Small intestine (tissue), 7 donors: Measurements from ENCODE around the gene ALDH1L1. TPM values are rescaled to one million over a fixed set of nuclear protein-coding genes. Genes with fewer than 3 reads are reported as not detected.

Experiments used
- DNase-seq, 2 donors: peaks; one replicate each; pipeline versions ENCODE4 v3.0.0 to v3.0.0-alpha.2; 2013
- FAIRE-seq: peaks from 2 replicates; lab custom pipeline; 2012; peaks lifted over from hg19 to GRCh38; lab: Jason Lieb, UNC
- H3K27ac ChIP-seq, 3 donors: one replicate each; pipeline ENCODE4 v1.5.1; 2013; ENCODE audit warnings: low read length in 2 of 3, mild to moderate bottlenecking in 2 of 3, control low read depth in 1 of 3, inconsistent platforms in 1 of 3, low read depth in 1 of 3, moderate library complexity in 1 of 3
- H3K27me3 ChIP-seq, 3 donors: one replicate each; pipeline ENCODE4 v1.6.1; 2013; ENCODE audit warnings: low read length in 3 of 3, inconsistent platforms in 1 of 3; ENCODE audit not compliant: control insufficient read depth in 3 of 3, insufficient read depth in 3 of 3
- H3K36me3 ChIP-seq, 3 donors: one replicate each; pipeline ENCODE4 v1.6.1; 2013; ENCODE audit warnings: low read length in 3 of 3, inconsistent platforms in 1 of 3, low read depth in 1 of 3, mild to moderate bottlenecking in 1 of 3, moderate library complexity in 1 of 3; ENCODE audit not compliant: control insufficient read depth in 3 of 3, insufficient read depth in 2 of 3
- H3K4me1 ChIP-seq, 3 donors: one replicate each; pipeline ENCODE4 v1.6.1; 2013; ENCODE audit warnings: low read length in 2 of 3, inconsistent platforms in 1 of 3, low read depth in 1 of 3, mild to moderate bottlenecking in 1 of 3, moderate library complexity in 1 of 3; ENCODE audit not compliant: control insufficient read depth in 3 of 3, insufficient read depth in 2 of 3
- H3K4me3 ChIP-seq, 3 donors: one replicate each; pipeline ENCODE4 v1.5.1; 2013; ENCODE audit warnings: low read length in 3 of 3, control low read depth in 1 of 3, inconsistent platforms in 1 of 3, low read depth in 1 of 3, mild to moderate bottlenecking in 1 of 3, moderate library complexity in 1 of 3
- H3K9me3 ChIP-seq, 2 donors: one replicate each; pipeline ENCODE4 v1.6.1; 2013; ENCODE audit warnings: low read depth in 1 of 2, low read length in 1 of 2; ENCODE audit not compliant: control insufficient read depth in 2 of 2, insufficient read depth in 1 of 2
- WGBS, 3 donors: extraction: QIAGEN DNeasy Blood & Tissue Kit; methylation state at CpG; one replicate each; pipeline ENCODE4 v1.1.7; 2013; 5-methylcytosine and 5-hydroxymethylcytosine counted together
- polyA plus RNA-seq, 4 donors: library from polyadenylated mRNA; stranded (reverse) in 3 of 4; unstranded in 1 of 4; fragments of 200-250 nt in 3 of 4; fragments of 120-200 nt in 1 of 4; gene quantifications; one replicate each; pipeline versions ENCODE4 v1.2.1 to v1.2.3, GENCODE V29; 2013
- donor health status: healthy with polysubstance abuse.
- donor health status: control.
- donor health status: control.
- donor health status: Bipolar disorder and iron deficiency.
- donor health status: healthy.

Gene ALDH1L1
- polyA plus RNA-seq, 4 donors: 0.27 to 58.7 (median 2.5) TPM

DNA sequence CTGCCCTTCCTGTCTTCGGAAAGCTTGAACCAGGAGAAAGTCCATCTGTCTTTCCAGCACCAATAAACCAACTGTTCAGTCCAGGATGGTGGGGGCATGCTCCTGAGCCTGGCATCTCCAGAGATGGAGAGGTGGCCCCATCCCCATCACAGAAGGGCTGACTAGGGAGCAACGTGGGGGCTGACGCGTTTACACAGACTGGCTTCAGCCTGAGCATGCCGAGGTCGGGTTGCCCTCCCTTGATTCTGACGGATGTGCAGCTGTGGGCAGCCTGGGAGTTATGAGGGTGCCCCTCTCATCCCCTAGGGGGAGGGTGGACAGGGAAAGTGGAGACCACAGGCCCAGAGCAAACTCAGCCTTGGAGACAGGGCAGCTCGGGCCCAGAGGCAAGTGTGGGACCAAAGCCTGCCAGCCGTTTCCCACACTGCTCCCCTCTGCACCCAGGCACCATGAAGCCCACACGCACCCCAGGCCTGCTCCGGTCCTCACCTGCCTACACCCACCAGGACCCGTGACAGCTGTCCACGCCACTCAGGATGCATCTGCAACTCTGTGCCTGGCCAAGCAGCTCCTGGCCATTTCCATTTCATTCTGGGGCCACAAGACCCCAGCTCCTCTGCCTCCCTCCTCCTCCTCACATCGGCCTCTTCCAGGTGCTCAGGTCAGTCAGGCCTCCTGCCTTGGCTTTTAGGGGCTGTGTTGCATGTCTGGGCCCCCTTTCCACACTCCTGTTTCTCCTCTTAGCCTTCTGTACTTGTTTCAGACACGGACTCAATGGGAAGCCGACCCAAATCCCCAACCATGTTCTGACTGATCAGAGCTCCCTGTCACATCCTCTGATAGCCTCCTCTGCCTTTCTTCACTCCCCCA lies 48.3 kb downstream of the ALDH1L1 start:
- 75 to 84% (median 76%) methylated on average over 16 of the region's 16 CpGs for WGBS, 3 donors
- Histone ChIP-seq H3K9me3 (no peaks in the 10 kb centered on the region), H3K27me3 (peaks cover 0 to 2% (median 0%) of the 10 kb centered on the region in 3 donors), H3K27ac (no peak overlapping the region), H3K4me3 (no peak overlapping the region), H3K36me3 (peaks cover 0 to 71% (median 0%) of the 10 kb centered on the region in 3 donors), H3K4me1 (no peaks in the 10 kb centered on the region)
- FAIRE-seq: no peak
- no peak for DNase-seq

DNA sequence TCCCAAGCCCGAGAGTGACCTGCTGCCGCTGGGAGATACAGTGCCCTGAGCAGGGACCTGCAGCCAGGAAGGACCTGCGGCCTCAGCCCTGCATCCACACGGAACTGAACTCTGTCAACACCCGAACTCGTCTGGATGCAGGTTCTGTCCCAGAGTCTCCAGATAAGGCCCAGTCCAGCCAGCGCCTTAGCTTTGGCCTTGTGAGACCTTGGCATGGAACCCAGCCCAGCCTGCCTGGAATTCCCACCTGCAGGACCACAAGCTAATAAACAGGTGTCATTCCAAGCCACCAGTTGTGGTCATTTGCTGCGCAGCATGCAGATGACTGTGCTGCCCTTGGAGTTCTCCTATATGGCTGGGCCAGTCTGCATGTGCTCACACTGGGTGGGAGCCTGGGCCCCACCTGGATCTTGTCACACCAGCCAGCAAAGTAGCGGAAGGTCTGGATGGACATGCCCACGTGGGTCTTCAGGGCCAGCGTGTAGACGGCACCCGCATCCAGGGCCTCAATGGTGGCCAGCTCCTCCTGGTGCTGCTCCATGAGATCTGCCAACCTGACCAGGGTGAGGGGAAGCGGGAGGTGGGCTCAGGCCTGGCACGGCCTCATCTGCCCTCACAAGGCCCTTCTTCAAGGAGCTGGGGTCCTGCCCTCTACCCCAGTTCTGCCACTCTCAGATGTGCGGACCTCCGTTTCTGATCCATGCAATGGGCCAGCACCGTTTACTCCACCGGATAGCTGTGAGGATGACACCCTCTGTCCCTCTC lies 49.2 kb downstream of the ALDH1L1 start:
- Histone ChIP-seq H3K27ac (no peak overlapping the region), H3K36me3 (peaks cover 0 to 64% (median 0%) of the 10 kb centered on the region in 3 donors), H3K4me3 (no peak overlapping the region), H3K9me3 (no peaks in the 10 kb centered on the region), H3K4me1 (no peaks in the 10 kb centered on the region), H3K27me3 (peaks cover 0 to 2% (median 0%) of the 10 kb centered on the region in 3 donors)
- FAIRE-seq (no peak), DNase-seq (no peak)
- 80 to 85% (median 83%) methylated on average over 16 to 19 of the region's 19 CpGs for WGBS, 3 donors

DNA sequence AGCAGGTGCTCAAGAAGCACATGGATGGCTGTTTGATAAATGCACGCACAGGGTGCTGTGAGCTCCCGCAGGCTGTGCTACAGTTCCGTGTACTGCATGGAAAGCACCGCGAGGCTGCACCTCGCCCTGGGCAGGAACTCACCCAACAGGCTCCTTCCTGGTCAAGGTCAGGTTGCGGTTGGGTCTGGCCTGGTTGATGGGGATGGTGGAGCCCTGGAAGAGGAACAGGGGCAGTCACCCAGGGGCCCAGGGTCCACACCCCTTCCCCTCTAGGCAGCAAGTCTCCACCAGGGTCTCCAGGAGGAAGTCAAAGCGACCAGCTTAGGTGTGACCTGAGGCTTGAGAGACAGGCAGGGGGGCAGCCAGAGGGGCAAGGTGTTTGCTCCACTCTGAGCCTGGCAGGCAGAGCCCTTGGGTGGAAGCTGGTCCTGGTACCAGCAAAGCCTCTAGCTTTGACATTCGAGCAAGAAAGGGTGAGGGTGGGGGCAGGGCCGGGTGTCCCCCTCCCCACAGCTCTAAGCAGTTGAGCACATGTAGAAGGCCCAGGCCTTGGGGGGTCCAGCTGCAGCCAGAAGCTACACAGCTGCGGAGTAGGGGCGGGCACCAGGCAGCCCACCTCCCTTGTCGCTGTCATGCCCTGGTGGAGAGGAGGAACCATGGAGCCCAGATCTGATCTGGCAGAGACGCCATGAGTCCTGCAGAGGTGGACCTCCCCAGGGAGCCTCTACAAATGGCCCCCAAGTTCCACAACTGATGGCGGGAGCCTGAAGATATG lies 50.1 kb downstream of the ALDH1L1 start:
- DNase-seq (peak in 1 of 2 donors; percentile 5), FAIRE-seq (no peak)
- H3K4me1 ChIP-seq: no peaks in the 10 kb centered on the region

GRCh38 chr3:126129398-126129891 lies 50.9 kb downstream of the ALDH1L1 start:
- H3K27me3 ChIP-seq: no peaks in the 10 kb centered on the region
- DNase-seq (no peak), FAIRE-seq (no peak)
- H3K9me3 ChIP-seq: no peaks in the 10 kb centered on the region
- H3K4me1 ChIP-seq: no peaks in the 10 kb centered on the region
- H3K36me3 ChIP-seq: peaks cover 0 to 61% (median 0%) of the 10 kb centered on the region in 3 donors
- H3K27ac ChIP-seq: no peak overlapping the region
- WGBS, 3 donors: 47 to 71% (median 66%) methylated on average over 16 of the region's 16 CpGs
- H3K4me3 ChIP-seq: no peak overlapping the region

More for the DNA sequence above, 50.1 kb downstream of the ALDH1L1 start:
- Histone ChIP-seq H3K27me3 (no peaks in the 10 kb centered on the region), H3K36me3 (peaks cover 0 to 60% (median 0%) of the 10 kb centered on the region in 3 donors), H3K27ac (no peak overlapping the region), H3K4me3 (no peak overlapping the region), H3K9me3 (no peaks in the 10 kb centered on the region)
- 45 to 58% (median 47%) methylated on average over 14 to 15 of the region's 15 CpGs for WGBS, 3 donors

- FAIRE-seq (no peak), DNase-seq (no peak)
- H3K9me3 ChIP-seq: no peaks in the 10 kb centered on the region
- H3K4me3 ChIP-seq: no peak overlapping the region
- H3K4me1 ChIP-seq: no peaks in the 10 kb centered on the region
- no peak overlapping the region for H3K27ac ChIP-seq
- WGBS, 3 donors: 69 to 81% (median 75%) methylated on average over 12 to 13 of the region's 13 CpGs
- H3K36me3 ChIP-seq: peaks cover 0 to 64% (median 0%) of the 10 kb centered on the region in 3 donors
- no peaks in the 10 kb centered on the region for H3K27me3 ChIP-seq
These were observed 51.6 kb downstream of the ALDH1L1 start for GRCh38 chr3:126128504-126129397.

- no peaks in the 10 kb centered on the region for H3K27me3 ChIP-seq
- FAIRE-seq (no peak), DNase-seq (no peak)
- peaks cover 0 to 59% (median 0%) of the 10 kb centered on the region in 3 donors for H3K36me3 ChIP-seq
- H3K9me3 ChIP-seq: no peaks in the 10 kb centered on the region
- H3K4me3 ChIP-seq: no peak overlapping the region
- 75 to 84% (median 84%) methylated on average over 7 of the region's 7 CpGs for WGBS, 3 donors
- H3K27ac ChIP-seq: no peak overlapping the region
- H3K4me1 ChIP-seq: no peaks in the 10 kb centered on the region
These were observed 52.5 kb downstream of the ALDH1L1 start for GRCh38 chr3:126127904-126128303.

DNA sequence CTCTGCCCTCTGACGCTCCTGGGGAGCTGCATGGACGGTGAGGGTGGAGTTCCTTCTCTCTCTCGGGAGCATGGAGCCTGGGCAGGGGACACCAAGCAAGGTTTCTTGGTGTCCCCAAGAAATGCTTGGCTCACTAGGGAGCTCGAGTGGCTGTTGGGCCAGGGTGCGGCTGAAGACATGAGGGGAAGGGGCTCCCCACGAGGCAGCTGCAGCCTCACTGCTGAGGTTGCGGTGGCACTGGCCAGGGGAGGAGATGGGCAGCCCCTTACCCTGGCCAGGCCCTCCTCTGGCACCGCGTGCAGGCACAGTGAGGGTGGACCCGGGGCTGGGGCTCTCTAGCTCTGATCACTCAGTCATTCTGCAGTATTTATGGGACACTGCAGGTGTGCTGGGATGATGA lies 52.9 kb downstream of the ALDH1L1 start:
- 79 to 87% (median 86%) methylated on average over 10 of the region's 10 CpGs for WGBS, 3 donors
- no peak for FAIRE-seq
- Histone ChIP-seq H3K4me1 (no peaks in the 10 kb centered on the region), H3K4me3 (no peak overlapping the region), H3K36me3 (peaks cover 0 to 57% (median 0%) of the 10 kb centered on the region in 3 donors), H3K27ac (no peak overlapping the region), H3K27me3 (no peaks in the 10 kb centered on the region), H3K9me3 (no peaks in the 10 kb centered on the region)
- DNase-seq: no peak
